ENCODE measurements around the gene ARL13B.

- no peak for TF ChIP-seq JUN (IDR thresholded peaks at IDR 0.05; ENCODE audit: borderline replicate concordance, insufficient read depth, insufficient read length, low read depth)
- no peak for TF ChIP-seq CTCF (IDR thresholded peaks at IDR 0.05; ENCODE audit: extremely low read depth in 1 of 2, insufficient read depth in 1 of 2, low read depth in 1 of 2, low read length in 2 of 2)
- no peak for TF ChIP-seq POLR2AphosphoS5 (IDR thresholded peaks at IDR 0.05; ENCODE audit: insufficient read depth, low read depth, low read length)
- TF ChIP-seq EZH2 (IDR thresholded peaks at IDR 0.05; ENCODE audit: borderline replicate concordance, low read depth, low read length, severe bottlenecking) = no peak
Measured at GRCh38 chr3:94011233-94011711, 31.3 kb downstream of the ARL13B start.
